ENCODE measurements around the gene CDKN2C.
"Not testable (repeated sequence)": the region's sequence is repeated elsewhere in the genome, so short reads cannot be mapped to it uniquely, and the experiment has no call there.

GRCh38 chr1:50933770-50934169 lies 36.3 kb upstream of the CDKN2C start:
- TF ChIP-seq, protein P1, sequence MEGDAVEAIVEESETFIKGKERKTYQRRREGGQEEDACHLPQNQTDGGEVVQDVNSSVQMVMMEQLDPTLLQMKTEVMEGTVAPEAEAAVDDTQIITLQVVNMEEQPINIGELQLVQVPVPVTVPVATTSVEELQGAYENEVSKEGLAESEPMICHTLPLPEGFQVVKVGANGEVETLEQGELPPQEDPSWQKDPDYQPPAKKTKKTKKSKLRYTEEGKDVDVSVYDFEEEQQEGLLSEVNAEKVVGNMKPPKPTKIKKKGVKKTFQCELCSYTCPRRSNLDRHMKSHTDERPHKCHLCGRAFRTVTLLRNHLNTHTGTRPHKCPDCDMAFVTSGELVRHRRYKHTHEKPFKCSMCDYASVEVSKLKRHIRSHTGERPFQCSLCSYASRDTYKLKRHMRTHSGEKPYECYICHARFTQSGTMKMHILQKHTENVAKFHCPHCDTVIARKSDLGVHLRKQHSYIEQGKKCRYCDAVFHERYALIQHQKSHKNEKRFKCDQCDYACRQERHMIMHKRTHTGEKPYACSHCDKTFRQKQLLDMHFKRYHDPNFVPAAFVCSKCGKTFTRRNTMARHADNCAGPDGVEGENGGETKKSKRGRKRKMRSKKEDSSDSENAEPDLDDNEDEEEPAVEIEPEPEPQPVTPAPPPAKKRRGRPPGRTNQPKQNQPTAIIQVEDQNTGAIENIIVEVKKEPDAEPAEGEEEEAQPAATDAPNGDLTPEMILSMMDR (IDR thresholded peaks at IDR 0.05), result not testable (repeated sequence)
- not testable (repeated sequence) for TF ChIP-seq POLR2A, POLR2AphosphoS5 (IDR thresholded peaks at IDR 0.05)

All from upper lobe of left lung (tissue), 4 donors.